GM12874 (cell line): ENCODE data around the gene TRIO.

ENCODE experiments used
- CTCF ChIP-seq: IDR thresholded peaks from 2 replicates; pipeline ENCODE4 v1.5.1; 2011; ENCODE audit warnings: low read depth, mild to moderate bottlenecking, control low read depth, low read length, moderate library complexity; ENCODE audit not compliant: insufficient read depth

Gene TRIO

GRCh38 chr5:14382640-14383039 is 239.5 kb downstream of the TRIO start:
- no peak for TF ChIP-seq CTCF

- no peak for TF ChIP-seq CTCF
Measured at GRCh38 chr5:14383923-14384322, 240.8 kb downstream of the TRIO start.

- TF ChIP-seq CTCF, result no peak
Measured at GRCh38 chr5:14385019-14385418, 241.9 kb downstream of the TRIO start.

GRCh38 chr5:14386884-14387624 is 243.9 kb downstream of the TRIO start:
- no peak for TF ChIP-seq CTCF

GRCh38 chr5:14388741-14389140 is 245.6 kb downstream of the TRIO start:
- no peak for TF ChIP-seq CTCF

- TF ChIP-seq CTCF, result no peak
Measured at GRCh38 chr5:14394365-14394764, 251.2 kb downstream of the TRIO start.

GRCh38 chr5:14395411-14395810 is 252.3 kb downstream of the TRIO start:
- TF ChIP-seq CTCF, result no peak

- TF ChIP-seq CTCF, result no peak
Measured at GRCh38 chr5:14396066-14396465, 252.9 kb downstream of the TRIO start.
